Ovary (tissue), 9 donors: ENCODE measurements around the gene MICOS13. TPM values are rescaled to one million over a fixed set of nuclear protein-coding genes. Genes with fewer than 3 reads are reported as not detected.

ENCODE experiments used
- DNase-seq, 5 donors: peaks; one replicate each; pipeline ENCODE4 v3.0.0-alpha.2; 2019 to 2020
- H3K27ac ChIP-seq, 2 donors: fragments of 200-600 bp; one replicate each; pipeline versions ENCODE4 v1.5.1 to v1.8.0; 2019 to 2022
- H3K27me3 ChIP-seq: fragments of 200-600 bp; one replicate; pipeline ENCODE4 v1.8.0; 2022
- H3K36me3 ChIP-seq: fragments of 200-600 bp; sonication (generic); one replicate; pipeline ENCODE4 v1.5.1; 2019
- H3K4me1 ChIP-seq: one replicate; pipeline ENCODE4 v1.8.1; 2013; ENCODE audit warnings: mild to moderate bottlenecking, moderate library complexity; ENCODE audit not compliant: insufficient read depth
- H3K4me3 ChIP-seq: fragments of 200-600 bp; sonication (generic); one replicate; pipeline ENCODE4 v1.5.1; 2017
- H3K9me3 ChIP-seq, 2 donors: fragments of 200-600 bp in 1 of 2; sonication (generic) in 1 of 2; one replicate each; pipeline versions ENCODE4 v1.5.1 to v1.8.1; 2013 to 2019; ENCODE audit warnings: mild to moderate bottlenecking in 1 of 2, moderate library complexity in 1 of 2
- EP300 ChIP-seq: sonication (generic); formaldehyde crosslinking; IDR thresholded peaks from one replicate; pipeline ENCODE4 v1.6.1; 2017; ENCODE audit warnings: antibody characterized with exemption
- POLR2A ChIP-seq: fragments of 450-650 bp; IDR thresholded peaks from one replicate; pipeline ENCODE4 v1.6.1; 2017; ENCODE audit warnings: antibody characterized with exemption, mild to moderate bottlenecking, moderate library complexity
- WGBS, 3 donors: extraction: QIAGEN DNeasy Blood & Tissue Kit in 1 of 3; methylation state at CpG; one replicate each; pipeline versions ENCODE4 v1.1.5 to v1.1.7; 2013 to 2017; 5-methylcytosine and 5-hydroxymethylcytosine counted together
- intact Hi-C, 4 donors: fragments of 100-400 bp; cut with DNase I; formaldehyde crosslinking; loops; one replicate each; pipeline versions ENCODE4 v1.11.0 to v1.15.1; 2022 to 2023
- polyA plus RNA-seq, 2 donors: library from polyadenylated mRNA; stranded (reverse); fragments of 200-250 nt in 1 of 2; fragments of 350-450 nt in 1 of 2; fragmentation: Illumina TruSeq in 1 of 2; extraction: RNeasy Lipid Tissue Mini Kit (QIAGEN cat#74804) in 1 of 2; gene quantifications; one replicate each; pipeline ENCODE4 v1.2.3, GENCODE V29; 2013 to 2014
- total RNA-seq, 7 donors: library from RNA; depleted of rRNA in 2 of 7; stranded (reverse); fragments of >200 nt in 2 of 7; fragmentation: NEBNext Ultra II Directional in 3 of 7; extraction: Animal tissue kit (Norgen Biotek cat#: 25700) in 3 of 7; gene quantifications; one replicate each; pipeline versions ENCODE4 v1.1.0 to v1.2.4, GENCODE V29; 2016 to 2023
- TF ChIP-seq, protein P1 (sequence below), 3 donors: fragments of 450-650 bp in 2 of 3; fragments of 200-600 bp in 1 of 3; IDR thresholded peaks; one replicate each; pipeline versions ENCODE4 v1.5.1 to v1.8.0; 2016 to 2022; ENCODE audit warnings: antibody characterized with exemption in 3 of 3, mild to moderate bottlenecking in 1 of 3
- donor health status: DM: no; HTN: no; CAD: no; lungs with moderate emphysema.
- donor health status: DM: no; HTN: no; CAD: no.
- donor health status: Bipolar disorder and iron deficiency.
- donor health status: DM: yes; HTN: yes; CAD: no.
- donor health status: DM: no; HTN: no; CAD: no.
- donor health status: DM: yes; HTN: yes; CAD: no.

Gene MICOS13
- total and polyA plus RNA-seq, 9 donors = 5.2 to 48.7 (median 44.2) TPM

DNA sequence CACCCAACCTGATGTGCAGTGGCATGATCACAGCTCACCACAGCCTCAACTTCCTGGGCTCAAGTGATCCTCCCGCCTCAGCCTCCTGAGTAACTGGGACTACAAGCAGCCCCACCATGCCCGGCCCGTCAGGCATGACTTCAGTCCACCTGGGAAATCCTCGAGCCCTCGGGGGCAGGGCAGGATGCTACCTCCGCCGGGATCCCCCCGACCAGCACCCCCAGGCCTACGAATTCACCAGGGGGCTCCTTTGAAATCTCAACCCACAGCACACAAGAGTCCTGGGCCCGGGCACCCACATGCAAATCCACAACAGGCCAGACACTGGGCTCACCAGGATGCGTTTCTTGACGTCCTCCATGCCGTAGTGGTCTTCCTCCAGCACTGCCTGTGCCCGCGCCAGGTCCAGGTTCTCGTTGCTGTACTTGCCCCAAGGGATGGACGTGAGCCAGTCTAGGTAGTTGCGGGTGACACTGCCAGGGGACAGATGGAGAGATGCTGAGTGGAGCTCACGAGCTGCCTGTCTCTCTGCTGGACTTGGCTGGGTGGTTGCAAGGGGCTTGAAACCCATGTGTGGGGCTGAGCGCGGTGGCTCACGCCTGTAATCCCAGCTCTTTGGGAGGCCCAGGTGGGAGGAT lies 20.3 kb upstream of the MICOS13 start:
- DNase-seq = peak in 1 of 5 donors; percentile 8
- no peak overlapping the region for H3K27ac ChIP-seq
- no peaks in the 10 kb centered on the region for H3K36me3 ChIP-seq
- 92 to 95% (median 93%) methylated on average over 22 of the region's 22 CpGs for WGBS, 3 donors
- intact Hi-C loops = no loop called here
- no peaks in the 10 kb centered on the region for H3K27me3 ChIP-seq
- no peak overlapping the region for H3K4me3 ChIP-seq
- no peaks in the 10 kb centered on the region for H3K9me3 ChIP-seq
- TF ChIP-seq EP300 (no peak), POLR2A (no peak)
- TF ChIP-seq, protein P1, sequence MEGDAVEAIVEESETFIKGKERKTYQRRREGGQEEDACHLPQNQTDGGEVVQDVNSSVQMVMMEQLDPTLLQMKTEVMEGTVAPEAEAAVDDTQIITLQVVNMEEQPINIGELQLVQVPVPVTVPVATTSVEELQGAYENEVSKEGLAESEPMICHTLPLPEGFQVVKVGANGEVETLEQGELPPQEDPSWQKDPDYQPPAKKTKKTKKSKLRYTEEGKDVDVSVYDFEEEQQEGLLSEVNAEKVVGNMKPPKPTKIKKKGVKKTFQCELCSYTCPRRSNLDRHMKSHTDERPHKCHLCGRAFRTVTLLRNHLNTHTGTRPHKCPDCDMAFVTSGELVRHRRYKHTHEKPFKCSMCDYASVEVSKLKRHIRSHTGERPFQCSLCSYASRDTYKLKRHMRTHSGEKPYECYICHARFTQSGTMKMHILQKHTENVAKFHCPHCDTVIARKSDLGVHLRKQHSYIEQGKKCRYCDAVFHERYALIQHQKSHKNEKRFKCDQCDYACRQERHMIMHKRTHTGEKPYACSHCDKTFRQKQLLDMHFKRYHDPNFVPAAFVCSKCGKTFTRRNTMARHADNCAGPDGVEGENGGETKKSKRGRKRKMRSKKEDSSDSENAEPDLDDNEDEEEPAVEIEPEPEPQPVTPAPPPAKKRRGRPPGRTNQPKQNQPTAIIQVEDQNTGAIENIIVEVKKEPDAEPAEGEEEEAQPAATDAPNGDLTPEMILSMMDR (IDR thresholded peaks at IDR 0.05) = no peak
- no peaks in the 10 kb centered on the region for H3K4me1 ChIP-seq

DNA sequence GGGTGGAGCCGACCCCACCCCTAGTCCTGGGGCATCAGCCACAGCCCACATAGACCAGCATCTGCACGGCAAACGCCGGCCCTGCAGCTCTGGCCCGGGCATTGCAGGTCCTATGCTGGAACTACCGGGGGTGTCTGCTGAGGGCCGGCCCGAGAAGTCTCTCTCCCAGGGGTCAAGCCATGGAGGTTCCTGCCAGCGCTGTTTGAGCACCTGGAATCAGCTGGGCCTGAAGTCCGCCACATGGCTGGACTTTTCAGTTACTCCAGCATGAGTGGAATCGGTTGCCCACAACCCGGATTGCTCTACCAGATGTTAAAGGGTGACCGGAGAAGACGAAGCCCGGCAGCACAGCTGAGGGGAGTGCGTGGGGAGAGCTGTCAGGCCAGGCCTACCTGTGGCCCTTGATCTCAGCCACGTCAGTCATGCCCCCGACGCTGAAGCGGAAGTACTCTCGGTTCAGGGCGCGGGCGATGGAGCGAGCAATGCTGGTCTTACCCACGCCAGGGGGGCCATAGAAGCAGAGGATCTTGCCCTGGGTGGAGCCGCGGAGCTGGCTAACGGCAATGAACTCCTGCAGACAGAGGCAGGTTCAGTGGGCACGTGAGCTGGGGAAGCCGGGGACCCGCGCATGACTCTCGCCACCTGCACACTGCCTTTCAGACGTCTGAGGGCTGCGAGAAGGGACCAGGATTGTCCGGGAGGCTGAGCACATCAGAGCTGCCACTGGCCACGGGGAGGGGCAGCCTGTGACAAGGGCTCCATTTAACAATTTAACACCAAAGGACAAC lies 18.5 kb upstream of the MICOS13 start:
- Histone ChIP-seq H3K4me1 (no peaks in the 10 kb centered on the region), H3K4me3 (no peak overlapping the region), H3K36me3 (no peaks in the 10 kb centered on the region), H3K27ac (no peak overlapping the region), H3K27me3 (no peaks in the 10 kb centered on the region), H3K9me3 (no peaks in the 10 kb centered on the region)
- peak in 2 of 5 donors; percentile 9 to 18 for DNase-seq
- TF ChIP-seq POLR2A = no peak
- TF ChIP-seq, protein P1 (IDR thresholded peaks at IDR 0.05) = no peak
- no peak for TF ChIP-seq EP300
- 80 to 85% (median 85%) methylated on average over 33 to 38 of the region's 38 CpGs for WGBS, 3 donors
- intact Hi-C loops = no loop called here

DNA sequence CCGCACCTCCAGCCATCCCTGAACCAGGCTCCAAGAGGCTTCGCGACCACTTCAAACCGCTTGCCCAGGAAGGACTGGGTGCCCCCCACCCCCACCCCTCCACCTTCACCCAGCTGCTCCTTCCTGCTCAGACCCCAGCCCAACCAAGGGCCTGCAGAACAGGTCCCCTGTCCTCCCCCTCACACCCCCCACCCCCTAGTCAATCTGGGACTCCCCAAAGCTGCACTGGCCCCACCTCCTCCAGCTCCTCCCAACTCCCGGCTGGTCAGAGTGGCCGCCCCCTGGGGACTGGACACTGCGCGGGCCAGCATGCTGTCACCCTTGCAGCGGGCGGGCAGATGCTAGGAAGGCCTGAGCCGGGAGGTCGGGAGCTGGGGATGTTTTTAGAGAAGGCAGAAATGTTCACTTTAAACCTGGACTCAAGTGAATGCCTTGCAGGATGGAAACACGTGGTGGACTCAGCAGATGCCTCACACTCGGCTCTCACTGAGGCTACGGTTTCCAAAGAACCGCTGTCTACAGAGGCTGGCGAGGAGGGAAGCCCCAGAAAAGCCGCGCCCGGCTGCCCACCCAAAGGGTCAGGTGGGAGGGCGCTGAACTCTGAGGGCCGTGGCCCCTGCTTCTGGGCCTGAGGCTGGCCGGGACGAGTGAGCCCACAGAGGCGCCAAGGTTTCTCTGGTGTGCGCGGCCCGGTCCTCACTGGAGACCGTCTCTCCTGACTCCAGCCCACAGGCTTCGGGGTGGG lies 17.7 kb upstream of the MICOS13 start:
- 69 to 76% (median 71%) methylated on average over 30 of the region's 30 CpGs for WGBS, 3 donors
- peak in 1 of 5 donors; percentile 10 for DNase-seq
- TF ChIP-seq, protein P1 (IDR thresholded peaks at IDR 0.05) = no peak
- no peak for TF ChIP-seq POLR2A
- TF ChIP-seq EP300 = no peak
- H3K4me3 ChIP-seq = no peak overlapping the region
- no peaks in the 10 kb centered on the region for H3K4me1 ChIP-seq
- no peaks in the 10 kb centered on the region for H3K27me3 ChIP-seq
- intact Hi-C loops = no loop called here
- no peaks in the 10 kb centered on the region for H3K36me3 ChIP-seq
- no peaks in the 10 kb centered on the region for H3K9me3 ChIP-seq
- no peak overlapping the region for H3K27ac ChIP-seq

DNA sequence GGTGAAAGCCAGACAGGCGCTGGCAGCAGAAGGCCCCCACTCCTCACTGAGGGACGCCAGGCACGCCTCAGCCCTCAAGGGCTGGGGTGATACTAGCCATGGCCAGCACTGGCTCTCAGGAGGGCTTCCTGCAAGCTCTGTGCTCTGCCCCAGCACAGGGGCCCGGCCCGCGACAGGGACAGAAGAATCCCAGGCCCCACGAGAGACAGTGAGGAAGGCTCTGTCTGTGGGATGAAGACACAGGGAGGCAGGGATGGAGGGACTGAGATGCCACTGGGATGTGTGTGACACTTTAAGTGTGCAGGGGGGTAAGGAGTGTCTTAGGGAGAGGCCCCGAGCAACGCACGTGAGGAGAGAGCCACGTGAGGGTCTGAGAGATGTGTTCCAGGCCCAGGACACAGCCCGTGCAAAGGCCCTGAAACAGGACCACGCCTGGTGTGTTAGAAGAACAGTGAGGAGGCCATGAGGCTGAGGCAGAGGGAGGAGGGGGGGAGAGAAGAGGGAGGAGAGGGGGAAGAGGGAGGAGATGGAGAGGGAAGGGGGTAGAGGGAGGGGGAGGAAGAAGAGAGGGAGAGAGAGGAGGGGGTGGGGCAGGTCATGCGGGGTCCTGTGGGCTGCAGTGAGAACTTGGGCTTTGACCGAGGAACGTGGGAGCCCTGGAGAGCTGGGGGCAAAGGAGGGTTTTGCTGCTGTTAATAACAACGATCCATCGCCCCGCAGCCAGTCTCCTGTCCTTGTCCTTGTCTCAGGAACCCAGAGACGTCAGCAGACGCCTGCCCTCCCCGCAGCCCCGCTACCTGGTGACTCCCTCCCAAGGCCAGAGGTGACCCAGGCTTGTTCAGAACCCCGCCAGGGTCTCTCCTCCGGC lies 16.9 kb upstream of the MICOS13 start:
- intact Hi-C loops = no loop called here
- WGBS, 3 donors = 66 to 71% (median 67%) methylated on average over 25 of the region's 25 CpGs
- H3K4me3 ChIP-seq = no peak overlapping the region
- H3K9me3 ChIP-seq = no peaks in the 10 kb centered on the region
- DNase-seq = peak in 1 of 5 donors; percentile 8
- H3K4me1 ChIP-seq = no peaks in the 10 kb centered on the region
- H3K27ac ChIP-seq = no peak overlapping the region
- H3K36me3 ChIP-seq = no peaks in the 10 kb centered on the region
- H3K27me3 ChIP-seq = no peaks in the 10 kb centered on the region
- TF ChIP-seq, protein P1 (IDR thresholded peaks at IDR 0.05) = no peak
- TF ChIP-seq EP300 (no peak), POLR2A (no peak)
